Measurements from ENCODE around the gene RXYLT1.
"Not testable (repeated sequence)": the region's sequence is repeated elsewhere in the genome, so short reads cannot be mapped to it uniquely, and the experiment has no call there.

Gene RXYLT1

DNA sequence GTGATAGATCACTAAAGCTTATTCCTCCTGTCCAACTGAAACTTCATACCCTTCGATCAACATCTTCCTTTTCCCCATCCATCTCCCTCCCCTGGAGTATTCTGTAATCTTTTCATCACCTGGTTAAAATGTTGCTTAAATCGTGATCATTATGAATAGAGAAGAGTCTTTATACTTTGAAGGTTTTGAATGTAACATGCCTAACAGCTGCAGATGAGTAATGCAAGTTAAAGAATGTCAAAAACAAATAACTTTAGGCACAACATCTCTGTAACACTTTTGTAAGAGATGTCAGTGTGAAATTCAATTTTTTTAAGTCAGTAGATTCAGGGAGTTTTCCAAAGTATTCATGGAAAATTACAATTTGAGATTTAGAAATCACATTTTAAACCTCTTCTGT, 25.0 kb downstream of the RXYLT1 start:
- no peak for DNase-seq (ENCODE audit: low read depth)

DNA sequence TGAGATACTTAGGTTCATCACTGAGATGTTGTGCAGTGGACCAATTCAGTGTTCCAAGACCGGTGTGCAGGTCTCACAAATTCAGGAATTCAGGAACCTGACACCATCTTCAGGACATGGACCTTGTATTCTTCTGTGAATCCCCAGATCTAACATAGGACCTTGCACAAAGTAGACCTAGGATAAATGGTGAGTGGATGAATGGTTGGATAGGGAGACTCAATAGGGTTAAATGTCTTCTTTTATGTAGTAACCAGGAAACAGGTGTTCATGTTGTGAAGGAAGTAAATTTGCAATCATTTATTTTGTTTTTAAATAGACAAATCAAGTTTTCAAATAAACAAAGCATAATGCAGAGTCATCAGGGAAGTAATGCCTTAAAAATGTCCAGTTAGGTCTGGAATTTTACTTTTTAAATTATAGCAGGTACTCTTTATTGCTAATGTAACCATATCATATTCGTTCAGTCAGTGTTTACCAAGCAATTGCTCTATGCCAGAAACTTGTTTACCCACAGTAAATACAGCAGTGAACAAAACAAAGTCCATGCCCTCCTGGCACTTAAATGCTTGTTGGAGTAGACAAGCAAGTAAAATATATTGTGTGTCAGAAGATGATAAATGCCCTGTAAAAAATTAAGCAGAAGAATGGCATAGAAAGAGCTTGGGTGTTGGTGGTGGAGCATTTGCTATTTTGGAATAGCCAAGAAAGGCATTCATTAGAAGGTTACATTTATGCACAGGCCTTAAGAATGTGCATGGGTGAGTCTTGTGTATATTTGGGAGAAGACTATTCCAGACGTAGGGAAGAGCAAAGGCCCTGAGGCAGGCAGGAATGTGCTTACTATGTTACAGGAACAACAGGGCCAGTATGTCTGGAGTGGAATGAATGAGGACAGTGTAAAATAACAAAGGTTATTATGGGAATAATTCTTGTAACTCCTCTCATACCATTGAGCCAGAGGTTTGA, 26.3 kb downstream of the RXYLT1 start:
- DNase-seq (ENCODE audit: low read depth), result no peak

DNA sequence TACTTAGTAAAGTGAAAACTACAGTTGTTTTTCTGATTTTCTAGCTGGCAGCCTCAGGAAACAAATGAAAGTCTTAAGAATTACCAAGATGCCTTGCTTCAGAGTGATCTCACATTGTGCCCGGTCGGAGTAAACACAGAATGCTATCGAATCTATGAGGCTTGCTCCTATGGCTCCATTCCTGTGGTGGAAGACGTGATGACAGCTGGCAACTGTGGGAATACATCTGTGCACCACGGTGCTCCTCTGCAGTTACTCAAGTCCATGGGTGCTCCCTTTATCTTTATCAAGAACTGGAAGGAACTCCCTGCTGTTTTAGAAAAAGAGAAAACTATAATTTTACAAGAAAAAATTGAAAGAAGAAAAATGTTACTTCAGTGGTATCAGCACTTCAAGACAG, 28.9 kb downstream of the RXYLT1 start:
- no peak for DNase-seq (ENCODE audit: low read depth)

DNA sequence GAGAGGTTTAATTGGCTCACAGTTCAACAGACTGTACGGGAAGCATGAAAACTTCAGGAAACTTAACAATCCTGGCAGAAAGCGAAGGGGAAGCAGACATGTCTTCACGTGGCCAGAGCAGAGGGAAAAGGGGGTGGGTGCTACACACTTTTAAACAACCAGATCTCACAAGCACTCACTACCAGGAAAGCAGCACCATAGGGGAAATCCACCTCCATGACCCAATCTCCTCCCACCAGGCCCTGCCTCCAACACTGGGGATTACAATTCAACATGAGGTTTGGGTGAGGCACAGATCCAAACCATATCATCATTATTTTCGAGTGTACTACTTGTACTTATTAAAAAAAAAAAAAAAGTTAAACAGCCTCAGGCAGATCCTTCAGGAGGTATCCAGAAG, 29.9 kb downstream of the RXYLT1 start:
- DNase-seq (ENCODE audit: low read depth), result no peak

DNA sequence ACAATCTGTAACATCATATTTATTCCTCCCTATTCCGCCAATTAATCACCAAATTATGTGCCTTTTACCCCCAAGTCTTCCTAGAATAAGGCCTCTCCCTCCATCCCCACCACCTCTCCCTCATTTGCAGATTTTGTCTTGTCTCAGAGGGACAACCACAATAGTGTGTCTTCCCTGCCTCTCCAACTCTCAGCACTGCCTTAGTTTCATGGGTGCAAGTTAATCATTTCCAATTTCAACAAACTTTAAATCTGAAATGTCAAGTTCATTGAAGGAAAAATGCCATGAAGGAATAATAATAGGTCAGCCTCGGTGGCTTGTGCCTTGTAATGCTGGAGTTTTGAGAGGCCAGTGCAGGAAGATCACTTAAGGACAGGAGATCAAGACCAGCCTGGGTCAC, 31.6 kb downstream of the RXYLT1 start:
- no peak for DNase-seq (ENCODE audit: low read depth)

DNA sequence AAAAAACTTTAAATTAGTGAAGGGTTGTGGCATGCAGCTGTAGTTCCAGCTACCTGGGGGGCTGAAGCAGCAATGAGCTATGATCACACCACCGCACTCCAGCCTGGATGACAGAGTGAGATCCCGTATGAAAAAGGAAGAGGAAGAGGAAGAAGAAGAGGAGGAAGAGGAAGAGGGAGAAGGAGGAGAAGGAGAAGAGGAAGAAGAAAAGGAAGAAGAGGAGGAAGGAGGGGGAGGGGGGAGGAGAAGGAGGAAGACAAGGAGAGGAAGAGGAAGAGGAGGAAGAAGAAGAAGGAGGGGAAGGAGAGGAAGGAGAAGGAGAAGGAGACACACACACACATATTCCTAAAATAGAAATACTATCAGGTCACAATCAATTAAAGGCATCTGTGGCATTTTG, 32.0 kb downstream of the RXYLT1 start:
- no peak for DNase-seq (ENCODE audit: low read depth)

DNA sequence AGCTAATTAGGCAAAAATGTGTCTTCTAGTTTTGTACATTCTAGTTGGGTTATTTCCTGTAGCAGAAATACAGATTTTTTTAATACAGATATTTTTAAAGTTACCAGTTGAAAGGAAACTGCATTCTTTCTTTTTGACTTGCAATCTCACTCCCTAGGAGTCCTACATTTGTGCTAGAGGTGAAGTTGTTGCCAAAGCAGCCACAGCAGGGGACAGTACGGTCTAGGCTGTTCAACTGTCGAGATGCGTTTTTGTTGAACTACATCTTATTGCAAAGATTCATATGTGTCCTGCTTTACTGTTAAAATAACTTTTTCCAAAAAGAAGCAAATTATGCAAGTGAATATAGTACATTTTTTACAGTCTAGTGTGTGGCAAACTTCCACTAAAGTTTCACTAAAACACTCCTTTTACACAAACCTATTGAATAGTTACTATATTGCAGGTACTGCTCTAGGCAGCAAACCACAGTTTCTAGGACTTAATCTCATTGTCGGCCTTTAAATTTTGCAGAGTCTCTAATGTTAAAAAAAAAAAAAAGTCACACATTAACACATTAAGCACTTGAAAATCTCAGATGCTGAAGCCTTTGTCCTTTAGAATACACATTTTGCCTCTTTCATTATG, 34.5 kb downstream of the RXYLT1 start:
- DNase-seq (ENCODE audit: low read depth), result no peak

DNA sequence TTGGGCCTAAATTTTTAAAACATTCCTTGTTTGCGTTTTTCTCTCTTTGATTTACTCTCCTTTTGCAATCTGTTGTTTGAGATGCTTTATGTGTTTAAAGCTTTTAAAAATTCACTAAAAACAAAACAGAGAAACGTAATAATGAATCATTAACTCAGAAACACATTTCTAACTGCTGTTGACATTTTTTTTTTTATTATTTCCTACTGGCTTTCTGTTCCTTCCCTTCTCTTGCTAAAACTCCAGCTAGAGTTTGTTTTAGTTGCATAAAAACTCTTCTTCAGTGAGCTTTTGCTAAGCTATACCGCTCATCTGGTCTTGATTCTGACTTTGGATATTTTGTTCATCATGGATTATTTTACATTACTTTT, 35.8 kb downstream of the RXYLT1 start:
- DNase-seq (ENCODE audit: low read depth), result no peak

DNA sequence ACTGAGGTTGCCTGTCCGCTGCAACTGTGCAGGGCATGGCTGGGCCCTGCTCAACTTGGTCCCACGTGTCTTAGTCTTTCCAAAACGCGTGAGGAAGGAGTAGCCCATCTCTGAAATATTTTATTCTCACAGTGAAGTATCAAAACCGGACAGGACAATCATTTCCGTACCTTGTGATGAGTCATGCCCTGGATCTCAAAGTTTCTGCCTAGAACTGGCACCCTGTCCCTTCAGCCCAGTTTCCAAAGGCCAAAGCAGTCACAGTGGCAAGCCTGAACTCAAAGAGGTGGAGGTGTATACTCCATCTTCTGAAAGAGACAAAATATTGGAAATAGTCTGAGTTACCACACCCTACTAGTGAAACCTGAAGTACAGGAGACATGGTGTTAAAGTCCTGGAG, 36.3 kb downstream of the RXYLT1 start:
- DNase-seq (ENCODE audit: low read depth), result no peak

DNA sequence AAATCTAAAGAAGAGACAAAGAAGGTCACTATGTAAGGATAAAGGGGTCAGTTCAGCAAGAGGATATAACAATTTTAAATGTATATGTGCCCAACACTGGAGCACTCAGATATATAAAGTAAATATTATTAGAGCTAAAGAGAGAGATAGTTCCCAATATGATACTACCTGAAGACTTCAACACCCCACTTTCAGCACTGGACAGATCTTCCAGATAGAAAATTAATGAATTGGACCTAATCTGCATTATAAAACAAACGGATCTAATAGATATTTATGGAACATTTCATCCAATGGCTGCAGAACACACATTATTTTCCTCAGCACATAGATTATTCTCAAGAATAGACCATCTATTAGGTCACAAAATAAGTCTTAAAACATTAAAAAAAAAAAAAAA, 40.7 kb downstream of the RXYLT1 start:
- no peak for DNase-seq (ENCODE audit: low read depth)

DNA sequence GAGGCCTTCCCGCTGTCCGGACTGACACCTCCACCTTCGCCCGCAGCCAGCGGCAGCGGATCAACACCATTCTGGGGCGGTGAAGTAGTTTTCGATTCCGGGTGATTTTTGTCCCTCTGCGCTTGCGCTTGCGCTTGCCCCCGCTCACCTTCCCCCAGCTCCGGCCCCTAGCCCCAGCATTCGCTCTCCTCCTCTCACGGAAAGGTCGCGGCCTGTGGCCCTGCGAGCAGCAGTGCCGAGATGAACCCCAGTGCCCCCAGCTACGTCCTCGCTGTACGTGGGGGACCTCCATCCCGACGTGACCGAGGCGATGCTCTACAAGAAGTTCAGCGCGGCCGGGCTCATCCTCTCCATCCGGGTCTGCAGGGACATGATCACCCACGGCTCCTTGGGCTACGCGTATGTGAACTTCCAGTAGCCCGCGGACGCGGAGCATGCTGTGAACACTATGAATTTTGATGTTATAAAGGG, 42.1 kb downstream of the RXYLT1 start:
- no peak for DNase-seq (ENCODE audit: low read depth)

DNA sequence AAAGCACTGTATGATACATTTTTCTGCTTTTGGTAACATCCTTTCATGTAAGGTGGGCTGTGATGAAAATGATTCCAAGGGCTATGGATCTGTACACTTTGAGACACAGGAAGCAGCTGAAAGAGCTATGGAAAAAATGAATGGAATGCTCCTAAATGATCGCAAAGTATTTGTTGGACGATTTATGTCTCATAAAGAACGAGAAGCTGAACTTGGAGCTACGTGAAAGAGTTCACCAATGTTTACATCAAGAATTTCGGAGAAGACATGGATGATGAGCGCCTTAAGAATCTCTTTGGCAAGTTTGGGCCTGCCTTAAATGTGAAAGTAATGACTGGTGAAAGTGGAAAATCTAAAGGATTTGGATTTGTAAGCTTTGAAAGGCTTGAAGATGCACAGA, 42.6 kb downstream of the RXYLT1 start:
- DNase-seq (ENCODE audit: low read depth), result no peak

DNA sequence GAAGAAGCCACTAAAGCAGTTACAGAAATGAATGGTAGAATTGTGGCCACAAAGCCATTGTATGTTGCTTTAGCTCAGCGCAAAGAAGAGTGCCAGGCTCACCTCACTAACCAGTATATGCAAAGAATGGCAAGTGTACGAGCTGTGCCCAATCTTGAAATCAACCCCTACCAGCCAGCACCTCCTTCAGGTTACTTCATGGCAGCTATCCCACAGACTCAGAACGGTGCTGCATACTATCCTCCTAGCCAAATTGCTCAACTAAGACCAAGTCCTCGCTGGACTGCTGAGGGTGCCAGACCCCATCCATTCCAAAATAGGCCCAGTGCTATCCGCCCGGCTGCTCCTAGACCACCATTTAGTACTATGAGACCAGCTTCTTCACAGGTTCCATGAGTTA, 43.3 kb downstream of the RXYLT1 start:
- no peak for DNase-seq (ENCODE audit: low read depth)

DNA sequence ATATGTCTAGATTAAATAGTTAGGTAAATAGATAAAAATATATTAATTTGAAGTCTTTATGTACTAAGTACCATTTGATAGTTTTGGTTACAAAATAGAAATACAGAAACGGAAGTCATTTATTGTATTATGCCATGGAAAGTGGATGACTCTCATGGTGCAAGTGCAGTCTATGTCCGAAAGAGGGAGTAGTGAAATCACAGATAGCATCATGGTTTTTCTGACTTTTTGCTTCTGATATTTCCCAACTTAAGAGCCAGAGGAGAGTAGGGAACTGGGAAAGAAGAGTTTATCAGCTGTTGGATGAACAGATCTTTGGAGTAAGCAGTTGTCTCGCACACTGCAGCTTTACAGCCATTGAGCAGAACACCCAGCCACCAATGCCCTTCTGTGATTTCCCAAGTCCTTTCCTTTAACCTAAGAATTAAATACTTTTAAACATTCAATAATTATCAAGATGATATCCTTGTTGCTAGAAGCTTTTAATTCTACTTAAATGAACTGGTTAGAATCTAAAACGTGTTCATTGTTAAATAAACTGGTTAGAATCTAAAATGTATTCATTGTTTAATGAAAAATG, 46.4 kb downstream of the RXYLT1 start:
- DNase-seq (ENCODE audit: low read depth), result no peak

DNA sequence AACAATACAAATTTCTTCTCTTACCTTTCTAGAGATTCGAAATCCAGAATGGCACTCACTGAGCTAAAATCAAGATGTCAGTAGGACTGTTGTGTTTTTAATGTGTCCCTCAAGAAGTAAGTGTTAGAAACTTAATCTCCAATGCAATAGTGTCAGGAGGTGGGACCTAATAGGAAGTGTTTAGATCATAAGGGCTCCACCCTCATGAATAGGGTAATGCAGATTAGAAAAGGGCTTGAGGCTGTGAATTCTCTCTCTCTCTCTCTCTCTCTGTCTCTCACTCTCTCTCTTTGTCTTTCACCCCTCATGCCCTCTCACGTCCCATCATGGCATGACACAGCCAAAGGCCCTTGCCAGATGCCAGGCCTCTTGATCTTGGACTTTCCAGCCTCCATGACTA, 49.2 kb downstream of the RXYLT1 start:
- DNase-seq (ENCODE audit: low read depth), result no peak

DNA sequence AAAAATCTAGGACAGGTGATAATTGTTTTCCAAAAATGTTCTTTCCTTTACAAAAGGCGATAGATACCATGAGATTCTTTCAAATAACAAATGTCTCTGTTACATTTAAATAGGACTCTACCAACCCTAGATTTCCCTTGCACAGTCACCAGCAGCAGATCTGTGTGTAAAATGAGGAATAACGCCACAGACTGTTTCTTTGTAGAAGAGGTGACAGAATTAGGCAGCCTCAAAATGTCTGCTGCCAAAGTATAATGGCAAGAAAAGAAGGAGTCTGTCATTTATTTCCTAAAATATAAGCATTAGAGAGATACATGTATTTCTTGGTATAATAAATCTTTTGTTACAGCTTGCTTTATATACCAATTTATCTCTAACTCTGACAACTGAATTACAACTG, 56.3 kb downstream of the RXYLT1 start:
- no peak for DNase-seq (ENCODE audit: low read depth)

DNA sequence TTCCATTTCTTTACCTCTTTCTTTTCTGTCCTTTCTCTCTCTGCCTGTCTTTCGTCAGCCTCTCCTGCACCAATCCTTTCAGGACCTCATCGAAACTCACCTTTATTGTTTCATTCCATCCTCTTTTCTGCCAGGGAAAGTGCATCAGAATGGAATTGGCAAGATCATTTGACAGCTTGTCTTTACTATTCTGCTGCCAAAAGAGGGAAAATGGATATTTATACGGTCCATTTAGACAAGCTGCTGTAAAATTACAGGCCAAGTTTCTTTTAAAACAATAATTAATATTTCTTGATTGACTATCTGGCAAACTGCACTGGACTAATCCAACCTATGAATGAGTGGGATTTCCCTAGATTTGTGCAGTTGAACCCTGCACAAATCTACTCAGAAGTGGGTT, 57.2 kb downstream of the RXYLT1 start:
- no peak for DNase-seq (ENCODE audit: low read depth)

DNA sequence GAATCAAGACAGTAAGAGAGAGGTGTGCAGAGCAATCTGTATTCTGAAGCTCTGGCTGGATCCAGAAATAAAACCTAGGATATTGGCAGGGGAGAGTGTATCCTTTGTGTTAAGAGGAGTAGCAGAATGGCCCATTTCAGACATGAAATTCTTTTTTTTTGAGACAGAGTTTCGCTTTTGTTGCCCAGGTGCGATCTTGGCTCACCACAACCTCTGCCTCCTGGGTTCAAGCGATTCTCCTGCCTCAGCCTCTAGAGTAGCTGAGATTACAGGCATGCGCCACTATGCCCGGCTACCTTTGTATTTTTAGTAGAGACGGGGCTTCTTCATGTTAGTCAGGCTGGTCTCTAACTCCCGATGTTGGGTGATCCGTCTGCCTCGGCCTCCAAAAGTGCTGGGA, 58.7 kb downstream of the RXYLT1 start:
- no peak for DNase-seq (ENCODE audit: low read depth)

DNA sequence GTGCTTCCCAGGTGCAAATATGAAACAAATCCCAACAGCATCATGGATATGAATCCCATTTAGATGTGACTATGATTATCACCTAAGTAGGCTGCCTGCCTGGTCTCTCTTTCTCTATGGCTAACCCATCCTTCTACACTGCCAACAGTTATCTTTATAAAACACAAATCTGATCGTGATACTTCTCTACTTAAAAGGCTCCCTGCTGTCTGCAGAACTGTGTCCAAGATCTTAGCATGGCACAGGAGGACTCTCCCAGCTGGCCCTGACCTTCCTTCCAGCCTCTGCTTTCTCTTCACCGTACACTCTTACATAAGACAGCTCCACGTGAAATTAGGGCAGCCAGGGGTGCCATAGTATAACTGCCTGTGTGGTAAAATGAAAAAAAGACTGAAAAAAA, 61.3 kb downstream of the RXYLT1 start:
- DNase-seq (ENCODE audit: low read depth), result no peak

DNA sequence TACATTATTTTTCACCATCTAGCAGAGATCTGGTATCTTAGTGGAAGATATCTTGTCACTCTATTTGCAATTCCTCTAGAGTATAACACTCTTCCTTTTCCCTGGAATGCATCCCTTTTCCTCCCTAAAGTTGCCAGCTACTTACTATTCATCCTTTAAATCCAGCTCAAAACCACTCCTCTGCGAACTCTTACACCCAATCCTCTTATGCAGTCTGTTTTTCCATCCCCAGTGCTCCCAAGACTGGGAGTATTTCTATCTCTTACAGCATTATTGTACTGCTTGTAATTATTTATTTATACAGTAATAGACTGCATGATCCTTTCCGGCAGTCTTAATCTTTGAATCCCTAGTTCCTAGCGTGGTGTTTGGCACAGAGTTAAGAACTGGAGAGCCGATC, 61.9 kb downstream of the RXYLT1 start:
- DNase-seq (ENCODE audit: low read depth), result no peak

DNA sequence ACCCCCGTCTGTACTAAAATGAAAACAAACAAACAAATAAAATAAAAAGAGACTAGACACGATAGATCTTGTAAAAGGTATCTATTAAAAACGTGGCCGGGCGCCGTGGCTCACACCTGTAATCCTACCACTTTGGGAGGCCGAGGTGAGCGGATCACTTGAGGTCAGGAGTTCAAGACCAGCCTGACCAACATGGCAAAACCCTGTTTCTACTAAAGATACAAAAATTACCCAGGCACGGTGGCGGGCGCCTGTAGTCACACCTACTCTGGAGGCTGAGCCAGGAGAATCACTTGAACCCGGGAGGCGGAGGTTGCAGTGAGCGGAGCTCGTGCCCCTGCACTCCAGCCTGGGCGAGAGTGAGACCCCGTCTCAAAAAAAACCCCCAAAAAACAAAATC, 63.0 kb downstream of the RXYLT1 start:
- not testable (repeated sequence) for DNase-seq (ENCODE audit: low read depth)

DNA sequence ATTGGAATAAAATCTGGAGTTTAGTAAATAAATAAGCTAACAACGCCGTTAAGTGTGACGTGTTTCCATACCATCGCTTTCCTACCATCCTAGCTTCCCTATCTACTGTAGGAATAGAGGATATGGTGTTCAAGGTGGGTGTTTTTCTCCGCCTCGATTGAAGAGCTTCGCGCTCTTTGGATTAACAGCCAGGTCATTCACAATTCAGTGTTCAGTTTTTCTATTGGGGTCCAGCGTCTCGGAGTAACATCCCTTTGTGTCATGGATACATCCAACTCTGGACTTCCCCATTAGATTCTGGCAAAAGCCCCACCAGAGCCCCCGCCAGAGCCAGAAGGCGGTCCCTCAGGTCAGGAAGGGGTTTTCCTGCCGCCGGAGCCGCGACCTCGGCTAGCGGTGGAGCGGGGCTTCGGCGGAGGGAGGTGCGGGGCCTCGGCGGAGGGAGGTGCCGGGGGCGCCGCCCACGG, 63.6 kb downstream of the RXYLT1 start:
- DNase-seq (ENCODE audit: low read depth), result no peak

DNA sequence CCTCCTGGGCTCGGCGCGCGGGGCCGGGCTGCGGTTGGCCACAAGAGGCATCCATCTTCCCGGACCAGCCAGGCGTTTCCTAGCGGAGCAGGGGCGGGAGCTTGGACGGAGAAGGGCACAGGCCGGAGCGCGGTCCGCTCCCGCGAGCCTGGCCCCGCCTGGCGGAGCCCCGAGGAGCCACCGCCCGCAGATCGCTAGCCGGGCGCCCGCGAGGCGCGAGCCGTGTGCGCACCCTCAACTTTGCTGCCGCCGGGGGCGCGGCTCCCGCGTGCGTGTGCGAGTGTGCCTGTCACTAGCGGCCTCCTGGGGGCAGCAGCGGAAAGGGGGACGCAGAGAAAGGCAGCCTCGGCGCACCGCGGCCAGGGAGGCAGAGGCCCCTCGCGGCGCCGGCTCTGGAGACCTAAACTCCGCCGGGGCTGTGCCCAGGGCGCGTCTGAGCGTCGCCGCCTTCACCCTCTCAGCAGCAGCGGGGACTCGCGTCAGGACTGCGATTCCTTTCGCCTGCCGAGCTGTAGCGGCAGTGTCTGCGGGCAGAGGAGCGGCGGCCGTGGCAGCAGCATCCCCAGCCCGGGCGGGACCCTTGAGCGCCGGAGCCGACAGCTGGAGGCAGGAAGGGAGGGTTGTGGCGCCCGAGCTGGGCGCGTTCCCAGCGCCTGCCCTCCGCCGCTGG, 64.1 kb downstream of the RXYLT1 start:
- DNase-seq (ENCODE audit: low read depth), result peak; percentile 80
